Psoas muscle (tissue), 8 donors: ENCODE results near the gene CAMTA1. TPM values are rescaled to one million over a fixed set of nuclear protein-coding genes. Genes with fewer than 3 reads are reported as not detected.
A peak's percentile ranks its signal among the peaks of the same experiment; 100 is the strongest.

Experiments used
- ATAC-seq, 4 donors: fragments of 200-7000 bp; cut with Tn5 transposase; one replicate each; pipeline ENCODE4 v1.9.1; 2020; ENCODE audit warnings: moderate library complexity in 3 of 4, mild to moderate bottlenecking in 2 of 4
- DNase-seq, 2 donors: peaks; one replicate each; pipeline ENCODE4 v3.0.0-alpha.2; 2020
- H3K27ac ChIP-seq: fragments of 200-600 bp; one replicate; pipeline ENCODE4 v1.8.0; 2022
- H3K27me3 ChIP-seq, 3 donors: fragments of 200-600 bp in 1 of 3; one replicate each; pipeline versions ENCODE4 v1.6.1 to v1.8.0; 2013 to 2022; ENCODE audit warnings: low read length in 2 of 3, mild to moderate bottlenecking in 2 of 3, moderate library complexity in 1 of 3; ENCODE audit not compliant: insufficient read depth in 3 of 3
- H3K36me3 ChIP-seq, 2 donors: fragments of 200-600 bp in 1 of 2; one replicate each; pipeline versions ENCODE4 v1.6.1 to v1.8.0; 2013 to 2022; ENCODE audit warnings: low read depth in 1 of 2, mild to moderate bottlenecking in 1 of 2, moderate library complexity in 1 of 2; ENCODE audit not compliant: insufficient read depth in 1 of 2
- H3K4me1 ChIP-seq: fragments of 200-600 bp; one replicate; pipeline ENCODE4 v1.8.0; 2022
- H3K4me3 ChIP-seq: fragments of 200-600 bp; one replicate; pipeline ENCODE4 v1.8.0; 2022; ENCODE audit warnings: mild to moderate bottlenecking
- H3K9me3 ChIP-seq: fragments of 200-600 bp; one replicate; pipeline ENCODE4 v1.8.0; 2022
- WGBS, 3 donors: extraction: QIAGEN DNeasy Blood & Tissue Kit; methylation state at CpG; one replicate each; pipeline versions ENCODE4 v1.1.6 to v1.1.7; 2013; 5-methylcytosine and 5-hydroxymethylcytosine counted together
- intact Hi-C, 2 donors: fragments of 100-400 bp; cut with DNase I; formaldehyde crosslinking; loops; one replicate each; pipeline versions ENCODE4 v1.11.0 to v1.14.2; 2022
- polyA plus RNA-seq, 3 donors: library from polyadenylated mRNA; stranded (reverse); fragments of 200-250 nt; gene quantifications; one replicate each; pipeline ENCODE4 v1.2.3, GENCODE V29; 2013
- total RNA-seq, 4 donors: library from RNA; stranded (reverse); fragmentation: NEBNext Ultra II Directional in 2 of 4; extraction: Animal tissue kit (Norgen Biotek cat#: 25700) in 2 of 4; gene quantifications; one replicate each; pipeline versions ENCODE4 v1.2.1 to v1.2.4, GENCODE V29; 2021 to 2023
- TF ChIP-seq, protein P1 (sequence below): fragments of 200-600 bp; IDR thresholded peaks from one replicate; pipeline ENCODE4 v1.8.0; 2022; ENCODE audit warnings: antibody characterized with exemption
- donor health status: healthy with polysubstance abuse.
- donor health status: DM: no; HTN: no; CAD: no; lungs with moderate emphysema.
- donor health status: Bipolar disorder and iron deficiency.
- donor health status: healthy.
- donor health status: DM: yes; HTN: yes; CAD: no.
- donor health status: DM: no; HTN: no; CAD: no.
- donor health status: DM: no; HTN: no; CAD: no.
- donor health status: DM: yes; HTN: yes; CAD: no.

The CAMTA1 gene
- total and polyA plus RNA-seq, 7 donors = 64.6 to 206 (median 76.5) TPM

DNA sequence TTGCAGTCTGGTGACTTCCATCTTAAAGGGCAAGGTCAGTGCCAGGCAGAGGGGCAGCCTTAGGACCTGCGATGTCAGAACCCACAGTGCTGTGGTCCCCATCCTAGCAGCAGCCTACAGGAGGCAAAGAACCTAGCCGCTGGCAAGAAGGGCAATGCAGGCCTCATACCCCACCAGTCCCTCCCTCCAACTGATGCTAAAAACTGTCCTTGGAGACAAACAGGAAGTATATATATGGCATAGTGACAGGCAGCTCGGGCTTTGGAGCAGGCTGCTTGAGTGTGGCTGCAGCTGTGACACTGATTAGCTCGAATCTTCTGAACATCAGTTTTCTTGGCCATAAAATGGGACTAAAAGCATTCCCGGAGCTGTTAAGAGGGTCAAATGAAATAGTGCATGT lies 829.9 kb downstream of the CAMTA1 start:
- intact Hi-C loops = no loop called here
- DNase-seq (no peak), ATAC-seq (no peak)

DNA sequence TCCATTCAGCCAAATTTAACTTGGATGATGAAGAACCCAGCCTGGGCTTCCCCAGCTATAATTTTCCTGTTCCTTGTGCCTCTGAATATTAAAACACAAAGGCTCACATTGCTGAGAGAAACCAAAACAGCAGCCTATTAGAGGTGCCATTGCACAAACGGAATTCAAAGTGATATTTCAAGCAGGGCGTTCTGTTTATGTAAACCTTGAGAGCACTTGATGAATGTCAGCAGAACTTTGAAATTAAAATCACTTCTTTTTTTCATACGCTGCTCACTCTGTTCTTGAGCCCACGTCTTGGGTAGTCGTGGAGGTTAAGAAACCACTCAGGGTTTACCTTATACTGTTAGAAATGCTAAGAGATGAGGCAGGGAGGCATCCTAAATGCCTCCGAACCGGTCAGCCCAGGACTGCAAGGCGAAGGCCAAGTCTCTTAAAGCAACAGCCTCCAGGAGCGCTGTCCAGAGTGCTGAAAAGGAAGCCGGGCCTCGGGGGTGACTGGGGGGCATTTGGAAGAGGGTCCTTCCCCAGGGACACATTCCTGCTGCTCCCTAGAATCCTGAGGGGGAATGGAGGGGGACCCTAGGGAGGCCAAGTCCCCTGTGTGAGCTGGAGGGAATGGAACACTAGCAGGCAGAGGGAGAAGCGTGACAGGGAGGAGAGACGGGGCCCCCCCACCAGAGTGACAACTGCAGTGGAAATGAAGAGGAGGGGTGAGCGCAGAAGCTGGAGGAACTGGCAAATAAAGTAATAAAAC lies 831.0 kb downstream of the CAMTA1 start:
- Histone ChIP-seq H3K4me3 (no peak overlapping the region), H3K9me3 (no peaks in the 10 kb centered on the region), H3K27ac (peak overlapping the region; percentile 53), H3K4me1 (peaks cover 9% of the 10 kb centered on the region), H3K36me3 (no peaks in the 10 kb centered on the region), H3K27me3 (peaks cover 0 to 1% (median 0%) of the 10 kb centered on the region in 3 donors)
- intact Hi-C loops = no loop called here
- ATAC-seq (peak; percentile 64 to 84 (median 74)), DNase-seq (peak; percentile 31 to 74)
- TF ChIP-seq, protein P1, sequence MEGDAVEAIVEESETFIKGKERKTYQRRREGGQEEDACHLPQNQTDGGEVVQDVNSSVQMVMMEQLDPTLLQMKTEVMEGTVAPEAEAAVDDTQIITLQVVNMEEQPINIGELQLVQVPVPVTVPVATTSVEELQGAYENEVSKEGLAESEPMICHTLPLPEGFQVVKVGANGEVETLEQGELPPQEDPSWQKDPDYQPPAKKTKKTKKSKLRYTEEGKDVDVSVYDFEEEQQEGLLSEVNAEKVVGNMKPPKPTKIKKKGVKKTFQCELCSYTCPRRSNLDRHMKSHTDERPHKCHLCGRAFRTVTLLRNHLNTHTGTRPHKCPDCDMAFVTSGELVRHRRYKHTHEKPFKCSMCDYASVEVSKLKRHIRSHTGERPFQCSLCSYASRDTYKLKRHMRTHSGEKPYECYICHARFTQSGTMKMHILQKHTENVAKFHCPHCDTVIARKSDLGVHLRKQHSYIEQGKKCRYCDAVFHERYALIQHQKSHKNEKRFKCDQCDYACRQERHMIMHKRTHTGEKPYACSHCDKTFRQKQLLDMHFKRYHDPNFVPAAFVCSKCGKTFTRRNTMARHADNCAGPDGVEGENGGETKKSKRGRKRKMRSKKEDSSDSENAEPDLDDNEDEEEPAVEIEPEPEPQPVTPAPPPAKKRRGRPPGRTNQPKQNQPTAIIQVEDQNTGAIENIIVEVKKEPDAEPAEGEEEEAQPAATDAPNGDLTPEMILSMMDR = no peak
- WGBS, 3 donors = 25 to 31% (median 29%) methylated on average over 14 of the region's 14 CpGs

More for the DNA sequence above, 829.9 kb downstream of the CAMTA1 start:
- Histone ChIP-seq H3K4me3 (no peak overlapping the region), H3K4me1 (peaks cover 9% of the 10 kb centered on the region), H3K36me3 (no peaks in the 10 kb centered on the region), H3K27me3 (no peaks in the 10 kb centered on the region), H3K9me3 (no peaks in the 10 kb centered on the region), H3K27ac (no peak overlapping the region)
- 63 to 68% (median 63%) methylated on average over 5 of the region's 5 CpGs for WGBS, 3 donors
- TF ChIP-seq, protein P1 = no peak

DNA sequence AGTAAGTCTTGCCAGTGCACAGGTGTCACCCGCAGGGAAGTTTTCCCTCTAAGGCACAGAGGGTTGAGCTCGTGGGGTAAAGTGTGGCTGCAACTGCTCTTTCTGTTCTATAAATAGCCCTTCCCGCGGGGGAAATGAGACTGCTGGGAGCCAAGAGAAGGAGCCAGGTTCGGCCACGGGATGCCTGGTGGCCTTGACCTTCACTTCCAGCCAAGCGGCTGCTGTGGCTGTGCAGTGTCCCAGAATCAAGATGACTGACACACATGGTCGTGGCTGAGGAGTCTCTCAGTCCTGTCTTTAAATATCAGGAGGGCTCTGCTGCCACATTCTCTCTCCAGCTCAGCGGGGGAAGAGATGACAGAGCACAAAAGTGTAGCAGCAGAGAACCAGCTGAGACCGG lies 831.7 kb downstream of the CAMTA1 start:
- H3K9me3 ChIP-seq = no peaks in the 10 kb centered on the region
- intact Hi-C loops = no loop called here
- H3K4me1 ChIP-seq = peaks cover 9% of the 10 kb centered on the region
- ATAC-seq (peak; percentile 58 to 92 (median 82)), DNase-seq (no peak)
- no peaks in the 10 kb centered on the region for H3K36me3 ChIP-seq
- WGBS, 3 donors = 17 to 30% (median 24%) methylated on average over 10 of the region's 10 CpGs
- H3K27me3 ChIP-seq = peaks cover 0 to 1% (median 0%) of the 10 kb centered on the region in 3 donors
- peak overlapping the region; percentile 53 for H3K27ac ChIP-seq
- TF ChIP-seq, protein P1 = no peak
- H3K4me3 ChIP-seq = no peak overlapping the region

DNA sequence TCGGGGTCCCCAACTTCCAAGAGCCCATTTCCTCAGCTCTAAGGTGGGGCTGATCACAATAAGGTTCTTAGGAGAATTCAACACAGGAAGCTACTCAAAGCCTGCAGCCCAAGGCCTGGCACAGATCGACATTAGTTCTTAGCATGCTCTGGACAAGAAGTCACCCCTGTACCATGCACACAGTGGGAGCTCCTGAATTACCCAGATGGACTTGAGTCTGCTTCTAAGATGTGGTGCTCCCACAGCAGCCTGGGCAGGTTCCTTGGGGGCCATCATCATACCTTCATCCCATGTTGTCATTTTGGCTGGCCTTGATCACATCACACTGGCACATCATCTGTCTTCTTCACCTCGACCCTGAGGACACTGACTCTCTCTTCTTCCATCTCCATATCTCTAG lies 832.6 kb downstream of the CAMTA1 start:
- ATAC-seq (no peak), DNase-seq (no peak)
- H3K4me1 ChIP-seq = peaks cover 9% of the 10 kb centered on the region

More for the DNA sequence above, 832.6 kb downstream of the CAMTA1 start:
- WGBS, 3 donors = 70 to 82% (median 72%) methylated on average over 3 of the region's 3 CpGs
- no peaks in the 10 kb centered on the region for H3K36me3 ChIP-seq
- TF ChIP-seq, protein P1 = no peak
- intact Hi-C loops = no loop called here
- no peaks in the 10 kb centered on the region for H3K9me3 ChIP-seq
- H3K4me3 ChIP-seq = no peak overlapping the region
- H3K27ac ChIP-seq = no peak overlapping the region
- H3K27me3 ChIP-seq = peaks cover 0 to 1% (median 0%) of the 10 kb centered on the region in 3 donors
